PC-9 (cell line): ENCODE results near the gene GPATCH2.

Experiments used
- EZH2 ChIP-seq: fragments of 200-600 bp; sonication (generic); IDR thresholded peaks from 2 replicates; pipeline ENCODE4 v1.8.0; 2017; ENCODE audit warnings: antibody characterized with exemption, low read depth
- TF ChIP-seq, protein P1 (sequence below): fragments of 200-600 bp; sonication (generic); conservative IDR thresholded peaks from 2 replicates; pipeline ENCODE4 v1.6.1; 2017; ENCODE audit warnings: mixed run types, antibody characterized with exemption, mild to moderate bottlenecking, moderate library complexity

DNA sequence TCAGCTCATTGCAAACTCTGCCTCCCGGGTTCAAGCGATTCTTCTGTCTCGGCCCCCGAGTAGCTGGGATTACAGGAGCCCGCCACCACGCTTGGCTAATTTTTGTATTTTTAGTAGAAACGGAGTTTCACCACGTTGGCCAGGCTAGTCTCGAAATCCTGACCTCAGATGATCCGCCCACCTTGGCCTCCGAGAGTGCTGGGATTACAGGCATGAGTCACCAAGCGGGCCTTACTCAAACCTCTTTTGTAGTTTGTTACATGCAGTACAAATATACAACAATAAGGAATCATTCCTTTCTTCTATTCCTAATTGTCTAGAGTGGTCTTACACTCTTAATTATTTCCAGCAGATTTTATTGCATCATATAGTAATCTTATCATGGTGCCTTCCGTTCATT is 16.9 kb upstream of the GPATCH2 start:
- TF ChIP-seq, protein P1, sequence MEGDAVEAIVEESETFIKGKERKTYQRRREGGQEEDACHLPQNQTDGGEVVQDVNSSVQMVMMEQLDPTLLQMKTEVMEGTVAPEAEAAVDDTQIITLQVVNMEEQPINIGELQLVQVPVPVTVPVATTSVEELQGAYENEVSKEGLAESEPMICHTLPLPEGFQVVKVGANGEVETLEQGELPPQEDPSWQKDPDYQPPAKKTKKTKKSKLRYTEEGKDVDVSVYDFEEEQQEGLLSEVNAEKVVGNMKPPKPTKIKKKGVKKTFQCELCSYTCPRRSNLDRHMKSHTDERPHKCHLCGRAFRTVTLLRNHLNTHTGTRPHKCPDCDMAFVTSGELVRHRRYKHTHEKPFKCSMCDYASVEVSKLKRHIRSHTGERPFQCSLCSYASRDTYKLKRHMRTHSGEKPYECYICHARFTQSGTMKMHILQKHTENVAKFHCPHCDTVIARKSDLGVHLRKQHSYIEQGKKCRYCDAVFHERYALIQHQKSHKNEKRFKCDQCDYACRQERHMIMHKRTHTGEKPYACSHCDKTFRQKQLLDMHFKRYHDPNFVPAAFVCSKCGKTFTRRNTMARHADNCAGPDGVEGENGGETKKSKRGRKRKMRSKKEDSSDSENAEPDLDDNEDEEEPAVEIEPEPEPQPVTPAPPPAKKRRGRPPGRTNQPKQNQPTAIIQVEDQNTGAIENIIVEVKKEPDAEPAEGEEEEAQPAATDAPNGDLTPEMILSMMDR: no peak
- no peak for TF ChIP-seq EZH2
